HepG2 (cell line): ENCODE data around the gene KCNJ14. TPM values are rescaled to one million over a fixed set of nuclear protein-coding genes. Genes with fewer than 3 reads are reported as not detected.

Experiments used
- ATAC-seq: fragments of 200-7000 bp; cut with Tn5 transposase; 3 replicates; pipeline ENCODE4 v1.9.1; 2020; ENCODE audit warnings: mild to moderate bottlenecking, moderate library complexity
- BruUV-seq: library from RNA; stranded (reverse); fragments of 400-500 nt; replicated peaks from 2 replicates; lab custom pipeline; 2021; lab: Mats Ljungman, UMichigan
- CTCF ChIA-PET: fragments of 300-600 bp; formaldehyde crosslinking; extraction: SDS; loops from one replicate; lab custom pipeline; 2021; ENCODE audit warnings: low total read pairs, inconsistent platforms, low intra/inter-chr PET ratio; lab: Yijun Ruan, JAX
- POLR2A ChIA-PET: fragments of 350-600 bp; sonication (Branson Sonifier 250); formaldehyde crosslinking; loops from one replicate; lab custom pipeline; 2020; ENCODE audit warnings: antibody characterized with exemption, inconsistent platforms; lab: Yijun Ruan, JAX
- DNase-seq: peaks from one replicate; pipeline ENCODE4 v3.0.0-alpha.2; 2015; ENCODE audit warnings: low spot score
- FAIRE-seq: peaks from 3 replicates; lab custom pipeline; 2011; peaks lifted over from hg19 to GRCh38; lab: Jason Lieb, UNC
- H2AFZ ChIP-seq: one replicate; pipeline ENCODE4 v1.6.1; 2011; ENCODE audit warnings: low read length, inconsistent platforms
- H3K27ac ChIP-seq: fragments of 300-600 bp; 3 replicates; pipeline ENCODE4 v1.8.0; 2011; ENCODE audit warnings: mixed run types, mild to moderate bottlenecking, mixed read lengths, low read length, inconsistent platforms; ENCODE audit not compliant: insufficient read depth; ENCODE audit errors: extremely low read length
- H3K27me3 ChIP-seq, 2 experiments: fragments of 200-600 bp in 1 of 2; 2 replicates in 1 of 2; 3 replicates in 1 of 2; pipeline versions ENCODE4 v1.6.0 to v1.8.0; 2011; ENCODE audit warnings: low read length in 2 of 2, mild to moderate bottlenecking in 2 of 2, moderate library complexity in 2 of 2, inconsistent platforms in 1 of 2; ENCODE audit not compliant: insufficient read depth in 2 of 2, control insufficient read depth in 1 of 2
- H3K36me3 ChIP-seq, 2 experiments: fragments of 200-600 bp in 1 of 2; replicated peaks in 1 of 2; 2 replicates in 1 of 2; 3 replicates in 1 of 2; pipeline versions ENCODE4 v1.5.1 to v1.8.0; 2011; ENCODE audit warnings: low read length in 2 of 2, inconsistent platforms in 1 of 2; ENCODE audit not compliant: insufficient read depth in 2 of 2, control insufficient read depth in 1 of 2
- H3K4me1 ChIP-seq: 2 replicates; pipeline ENCODE4 v1.5.1; 2012; ENCODE audit warnings: low read length, inconsistent platforms; ENCODE audit not compliant: insufficient read depth
- H3K4me2 ChIP-seq: 2 replicates; pipeline ENCODE4 v1.6.0; 2011; ENCODE audit warnings: low read depth, low read length, inconsistent platforms
- H3K4me3 ChIP-seq, 3 experiments: fragments of 200-600 bp in 1 of 3; sonication (generic), shearing (Covaris generic) in 1 of 3; replicated peaks in 1 of 3; 2 replicates each; pipeline ENCODE4 v1.5.1; 2011 to 2016; ENCODE audit warnings: low read length in 3 of 3, inconsistent platforms in 2 of 3, low read depth in 2 of 3, mild to moderate bottlenecking in 2 of 3, control low read depth in 1 of 3, mixed read lengths in 1 of 3; ENCODE audit not compliant: insufficient read depth in 1 of 3
- H3K79me2 ChIP-seq: one replicate; pipeline ENCODE4 v1.6.1; 2011; ENCODE audit warnings: low read length, inconsistent platforms; ENCODE audit not compliant: insufficient read depth
- H3K9ac ChIP-seq: 2 replicates; pipeline ENCODE4 v1.6.0; 2011; ENCODE audit warnings: mild to moderate bottlenecking, low read depth, low read length, inconsistent platforms; ENCODE audit not compliant: insufficient read depth
- H3K9me3 ChIP-seq: 2 replicates; pipeline ENCODE4 v1.5.1; 2012; ENCODE audit warnings: mild to moderate bottlenecking, low read length
- H4K20me1 ChIP-seq: 2 replicates; pipeline ENCODE4 v1.6.0; 2011; ENCODE audit warnings: inconsistent platforms, mild to moderate bottlenecking, low read length, moderate library complexity; ENCODE audit not compliant: insufficient read depth
- KDM2A ChIP-seq: sonication (generic); formaldehyde crosslinking; IDR thresholded peaks from 2 replicates; pipeline ENCODE4 v1.4.0; 2020; ENCODE audit warnings: low read depth, missing genetic modification reagents, borderline replicate concordance
- RBFOX2 ChIP-seq: fragments of 200-400 bp; formaldehyde crosslinking; IDR thresholded peaks from 2 replicates; pipeline ENCODE4 v1.6.1; 2017; ENCODE audit warnings: low read depth, mild to moderate bottlenecking, low read length
- ZFP90 ChIP-seq: sonication (generic); formaldehyde crosslinking; IDR thresholded peaks from 2 replicates; pipeline ENCODE4 v1.8.0; 2022; ENCODE audit warnings: missing genetic modification reagents, mild to moderate bottlenecking, inconsistent platforms, borderline replicate concordance
- ZNF329 ChIP-seq: sonication (generic); formaldehyde crosslinking; IDR thresholded peaks from 2 replicates; pipeline ENCODE4 v1.9.0; 2021; ENCODE audit warnings: low read depth, mild to moderate bottlenecking, missing genetic modification reagents
- WGBS: methylation state at CpG from one replicate; pipeline ENCODE4 v1.1.6; 2017; ENCODE audit warnings: low lambda C conversion rate; 5-methylcytosine and 5-hydroxymethylcytosine counted together
- in situ Hi-C: cut with HindIII; loops from 2 replicates; pipeline ENCODE4 v1.10.0; 2017; ENCODE audit warnings: low pct_unique_long_range_greater_than_20kb; ENCODE audit not compliant: extremely low pct_ligation_motif_present
- intact Hi-C: fragments of 100-400 bp; cut with micrococcal nuclease; formaldehyde crosslinking; loops from one replicate; pipeline ENCODE4 v1.10.0; 2022; ENCODE audit not compliant: unreplicated experiment
- polyA plus RNA-seq, 8 experiments: library from polyadenylated mRNA; depleted of rRNA in 3 of 8; stranded (reverse) in 7 of 8; unstranded in 1 of 8; fragments of >200 nt; fragmentation: Illumina TruSeq in 4 of 8; extraction: Trizol in 4 of 8; gene quantifications; 2 replicates each; pipeline versions ENCODE4 v1.2.1 to v1.2.3, GENCODE V29; 2011 to 2016; ENCODE audit warnings: low read depth in 4 of 8, missing spikeins in 1 of 8, mixed read lengths in 1 of 8; ENCODE audit not compliant: insufficient read depth in 1 of 8
- total RNA-seq, 5 experiments: library from RNA; depleted of rRNA; stranded (reverse); fragments of >200 nt; fragmentation: Illumina TruSeq; extraction: Trizol; gene quantifications; 2 replicates each; pipeline ENCODE4 v1.2.3, GENCODE V29; 2016; ENCODE audit warnings: low read depth in 1 of 5

Gene KCNJ14
- total and polyA plus RNA-seq, 2 of the 13 experiments (the other 11 are each of a cell fraction or from before 2014, with no cell fraction given) = 0.20 to 0.51 TPM

- Histone ChIP-seq H3K36me3 (peaks cover 27 to 60% of the 10 kb centered on the region in 2 experiments; a peak in 4 of 5 replicates), H3K9me3 (no peaks in the 10 kb centered on the region), H2AFZ (no peak overlapping the region), H4K20me1 (no peaks in the 10 kb centered on the region; the same call in 1 of the 2 replicates), H3K79me2 (peaks cover 5% of the 10 kb centered on the region), H3K4me1 (peaks cover 13% of the 10 kb centered on the region), H3K9ac (no peak overlapping the region), H3K4me3 (no peak overlapping the region), H3K27me3 (no peaks in the 10 kb centered on the region), H3K27ac (no peak overlapping the region), H3K4me2 (no peak overlapping the region)
- FAIRE-seq (no peak), ATAC-seq (no peak), DNase-seq (no peak)
- POLR2A ChIA-PET = no interaction called here
- in situ Hi-C loops = no loop called here
- CTCF ChIA-PET = no interaction called here
- WGBS = 94% methylated on average over 8 of the region's 14 CpGs
- intact Hi-C loops = no loop called here
- TF ChIP-seq ZNF329 (peak; percentile 95), KDM2A (no peak)
- no TSS peak for BruUV-seq
These were observed 18.0 kb downstream of the KCNJ14 start for GRCh38 chr19:48473161-48473966.

GRCh38 chr19:48474084-48474592, 18.8 kb downstream of the KCNJ14 start:
- no peak overlapping the region for H3K4me3 ChIP-seq
- FAIRE-seq (no peak), DNase-seq (no peak), ATAC-seq (no peak)
- intact Hi-C loops = no loop called here
- H3K4me2 ChIP-seq = no peak overlapping the region
- H3K36me3 ChIP-seq = peaks cover 29 to 61% of the 10 kb centered on the region in 2 experiments; a peak in 4 of 5 replicates
- no peak overlapping the region for H3K27ac ChIP-seq
- no peaks in the 10 kb centered on the region; the same call in 1 of the 2 replicates for H4K20me1 ChIP-seq
- no peak overlapping the region for H2AFZ ChIP-seq
- peaks cover 5% of the 10 kb centered on the region for H3K79me2 ChIP-seq
- TF ChIP-seq ZFP90 (CRISPR knock-in tag) (no peak), RBFOX2 (0 out of 2 replicates have a peak, but pooled peaks have one; percentile 36)
- peaks cover 12% of the 10 kb centered on the region; the same call in 1 of the 2 replicates for H3K4me1 ChIP-seq
- no TSS peak for BruUV-seq
- ChIA-PET POLR2A (no interaction called here), CTCF (no interaction called here)
- 93% methylated on average over 6 of the region's 16 CpGs for WGBS
- in situ Hi-C loops = no loop called here
- H3K9ac ChIP-seq = no peak overlapping the region
- no peaks in the 10 kb centered on the region for H3K27me3 ChIP-seq
- H3K9me3 ChIP-seq = no peaks in the 10 kb centered on the region
